BLaER1 (cell line): ENCODE results near the gene EPHB4.
A peak's percentile ranks its signal among the peaks of the same experiment; 100 is the strongest.
"Not testable (repeated sequence)": the region's sequence is repeated elsewhere in the genome, so short reads cannot be mapped to it uniquely, and the experiment has no call there.

ENCODE experiments used
- H3K27ac ChIP-seq: shearing (Covaris generic); formaldehyde crosslinking; 2 replicates; pipeline ENCODE4 v1.8.1; 2022
- H3K27me3 ChIP-seq: shearing (Covaris generic); formaldehyde crosslinking; 2 replicates; pipeline ENCODE4 v1.8.1; 2022
- H3K36me3 ChIP-seq: shearing (Covaris generic); formaldehyde crosslinking; 2 replicates; pipeline ENCODE4 v1.8.1; 2022
- H3K4me1 ChIP-seq: shearing (Covaris generic); formaldehyde crosslinking; 2 replicates; pipeline ENCODE4 v1.8.1; 2022
- H3K4me2 ChIP-seq: shearing (Covaris generic); formaldehyde crosslinking; 2 replicates; pipeline ENCODE4 v1.8.1; 2022
- H3K4me3 ChIP-seq: shearing (Covaris generic); formaldehyde crosslinking; 2 replicates; pipeline ENCODE4 v1.8.1; 2022
- H3K9ac ChIP-seq: shearing (Covaris generic); formaldehyde crosslinking; 2 replicates; pipeline ENCODE4 v1.8.1; 2022
- H3K9me3 ChIP-seq: shearing (Covaris generic); formaldehyde crosslinking; 2 replicates; pipeline ENCODE4 v1.8.1; 2022
- H4K20me1 ChIP-seq: shearing (Covaris generic); formaldehyde crosslinking; 2 replicates; pipeline ENCODE4 v1.8.1; 2022
- Cebpa-rat ChIP-seq: shearing (Covaris generic); IDR thresholded peaks from 2 replicates; pipeline ENCODE4 v1.8.1; 2022

Gene EPHB4

GRCh38 chr7:100822236-100823139 lies 4.8 kb downstream of the EPHB4 start:
- no peak overlapping the region for H3K4me3 ChIP-seq
- peaks cover 38% of the 10 kb centered on the region for H4K20me1 ChIP-seq
- no peaks in the 10 kb centered on the region for H3K9me3 ChIP-seq
- H3K27ac ChIP-seq: no peak overlapping the region
- H3K36me3 ChIP-seq: peaks cover 72% of the 10 kb centered on the region
- no peak overlapping the region for H3K4me2 ChIP-seq
- peaks cover 25% of the 10 kb centered on the region for H3K4me1 ChIP-seq
- H3K27me3 ChIP-seq: no peaks in the 10 kb centered on the region
- H3K9ac ChIP-seq: no peak overlapping the region
- TF ChIP-seq Cebpa-rat: no peak

DNA sequence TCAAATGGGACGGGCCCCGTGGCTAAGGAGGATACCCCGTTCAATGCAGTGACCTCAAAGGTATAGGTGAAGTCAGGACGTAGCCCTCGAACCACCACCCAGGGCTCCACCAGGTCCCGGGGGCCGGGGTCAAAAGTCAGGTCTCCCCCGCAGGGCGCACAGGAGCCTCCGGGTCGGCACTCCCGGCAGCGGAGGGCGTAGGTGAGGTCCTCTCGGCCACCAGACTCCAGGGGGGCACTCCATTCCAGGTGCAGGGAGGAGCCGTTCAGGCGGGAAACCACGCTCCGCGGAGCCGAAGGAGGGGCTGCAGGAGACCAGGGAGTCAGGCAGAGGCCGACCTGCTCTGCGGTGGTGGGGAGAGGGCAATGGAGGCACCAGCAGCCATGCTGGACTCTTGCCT lies 7.7 kb downstream of the EPHB4 start:
- H4K20me1 ChIP-seq: peaks cover 18% of the 10 kb centered on the region
- H3K4me1 ChIP-seq: peaks cover 25% of the 10 kb centered on the region
- no peak overlapping the region for H3K4me3 ChIP-seq
- H3K36me3 ChIP-seq: peaks cover 100% of the 10 kb centered on the region
- no peaks in the 10 kb centered on the region for H3K27me3 ChIP-seq
- no peak overlapping the region for H3K27ac ChIP-seq
- H3K9ac ChIP-seq: no peak overlapping the region
- H3K9me3 ChIP-seq: no peaks in the 10 kb centered on the region
- TF ChIP-seq Cebpa-rat: no peak
- no peak overlapping the region for H3K4me2 ChIP-seq

- no peak for TF ChIP-seq Cebpa-rat
- peaks cover 100% of the 10 kb centered on the region for H3K36me3 ChIP-seq
These were observed 8.5 kb downstream of the EPHB4 start for GRCh38 chr7:100818825-100819224.

DNA sequence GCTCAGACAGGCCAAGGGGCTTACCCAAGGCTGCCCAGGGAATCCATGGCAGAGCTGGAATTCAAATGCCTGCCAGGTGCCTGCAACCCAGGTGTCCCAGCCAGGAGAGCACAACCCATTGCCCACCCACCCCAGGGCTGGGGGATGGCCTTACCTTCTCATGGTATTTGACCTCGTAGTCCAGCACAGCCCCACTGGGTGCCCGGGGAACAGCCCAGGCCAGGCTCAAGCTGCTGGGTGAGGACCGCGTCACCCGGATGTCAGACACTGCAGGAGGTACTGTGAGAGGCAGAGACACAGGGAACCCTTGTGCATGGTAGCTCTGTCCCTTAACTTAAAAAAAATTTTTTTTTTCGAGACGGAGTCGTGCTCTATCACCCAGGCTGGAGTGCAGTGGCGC lies 9.0 kb downstream of the EPHB4 start:
- Histone ChIP-seq H4K20me1 (peaks cover 6% of the 10 kb centered on the region), H3K27ac (no peak overlapping the region), H3K4me2 (no peak overlapping the region), H3K9ac (no peak overlapping the region), H3K9me3 (no peaks in the 10 kb centered on the region), H3K27me3 (no peaks in the 10 kb centered on the region), H3K4me1 (peaks cover 29% of the 10 kb centered on the region), H3K36me3 (peaks cover 100% of the 10 kb centered on the region), H3K4me3 (no peak overlapping the region)
- no peak for TF ChIP-seq Cebpa-rat

More at GRCh38 chr7:100818825-100819224, 8.5 kb downstream of the EPHB4 start:
- no peak overlapping the region for H3K4me3 ChIP-seq
- H3K4me2 ChIP-seq: no peak overlapping the region
- no peaks in the 10 kb centered on the region for H3K9me3 ChIP-seq
- H3K4me1 ChIP-seq: peaks cover 25% of the 10 kb centered on the region
- no peaks in the 10 kb centered on the region for H3K27me3 ChIP-seq
- no peak overlapping the region for H3K9ac ChIP-seq
- H3K27ac ChIP-seq: no peak overlapping the region
- H4K20me1 ChIP-seq: peaks cover 10% of the 10 kb centered on the region

DNA sequence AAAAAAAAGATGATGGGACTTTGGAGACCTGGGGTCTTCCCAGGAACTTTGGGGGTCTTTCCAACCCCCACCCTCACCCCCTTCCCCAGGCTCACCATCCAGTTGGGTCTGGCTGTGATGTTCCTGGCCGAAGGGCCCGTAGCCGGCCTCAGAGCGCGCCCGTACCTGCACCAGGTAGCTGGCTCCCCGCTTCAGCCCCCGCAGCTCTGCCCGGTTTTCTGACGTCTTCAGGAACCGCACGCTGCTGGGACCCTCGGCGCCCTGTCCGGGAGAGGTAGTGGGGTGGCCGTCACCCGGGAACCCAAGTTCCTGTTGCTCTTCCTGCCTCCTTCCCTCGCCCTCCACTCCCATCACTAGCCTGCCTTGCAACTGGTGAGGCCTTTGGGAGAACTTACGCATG lies 10.2 kb downstream of the EPHB4 start:
- Histone ChIP-seq H3K9ac (no peak overlapping the region), H3K4me3 (no peak overlapping the region), H3K27me3 (no peaks in the 10 kb centered on the region), H3K9me3 (no peaks in the 10 kb centered on the region), H3K4me1 (peaks cover 29% of the 10 kb centered on the region), H3K36me3 (peaks cover 100% of the 10 kb centered on the region), H4K20me1 (no peaks in the 10 kb centered on the region), H3K27ac (no peak overlapping the region), H3K4me2 (no peak overlapping the region)
- TF ChIP-seq Cebpa-rat: no peak

GRCh38 chr7:100816515-100816914 lies 10.8 kb downstream of the EPHB4 start:
- not testable (repeated sequence) for H3K4me2 ChIP-seq, H3K27ac ChIP-seq, H3K4me3 ChIP-seq, H3K9ac ChIP-seq, H3K27me3 ChIP-seq, H4K20me1 ChIP-seq, H3K9me3 ChIP-seq
- Histone ChIP-seq H3K36me3 (peaks cover 100% of the 10 kb centered on the region), H3K4me1 (peaks cover 29% of the 10 kb centered on the region)

GRCh38 chr7:100812729-100813128 lies 14.6 kb downstream of the EPHB4 start:
- no peaks in the 10 kb centered on the region for H4K20me1 ChIP-seq
- H3K27me3 ChIP-seq: no peaks in the 10 kb centered on the region
- peaks cover 100% of the 10 kb centered on the region for H3K36me3 ChIP-seq
- no peak overlapping the region for H3K4me2 ChIP-seq
- no peaks in the 10 kb centered on the region for H3K9me3 ChIP-seq
- H3K4me3 ChIP-seq: no peak overlapping the region
- H3K4me1 ChIP-seq: peaks cover 29% of the 10 kb centered on the region
- H3K27ac ChIP-seq: 0 out of 2 replicates have a peak overlapping the region, but pooled peaks have one; percentile 22
- no peak overlapping the region for H3K9ac ChIP-seq
- TF ChIP-seq Cebpa-rat: no peak

GRCh38 chr7:100811480-100811879 lies 15.8 kb downstream of the EPHB4 start:
- H3K36me3 ChIP-seq: peaks cover 100% of the 10 kb centered on the region
- no peak overlapping the region for H3K9ac ChIP-seq
- no peaks in the 10 kb centered on the region for H3K9me3 ChIP-seq
- no peak overlapping the region for H3K27ac ChIP-seq
- no peak for TF ChIP-seq Cebpa-rat
- H3K4me3 ChIP-seq: no peak overlapping the region
- H4K20me1 ChIP-seq: no peaks in the 10 kb centered on the region
- H3K27me3 ChIP-seq: no peaks in the 10 kb centered on the region
- no peak overlapping the region for H3K4me2 ChIP-seq
- H3K4me1 ChIP-seq: peaks cover 29% of the 10 kb centered on the region

DNA sequence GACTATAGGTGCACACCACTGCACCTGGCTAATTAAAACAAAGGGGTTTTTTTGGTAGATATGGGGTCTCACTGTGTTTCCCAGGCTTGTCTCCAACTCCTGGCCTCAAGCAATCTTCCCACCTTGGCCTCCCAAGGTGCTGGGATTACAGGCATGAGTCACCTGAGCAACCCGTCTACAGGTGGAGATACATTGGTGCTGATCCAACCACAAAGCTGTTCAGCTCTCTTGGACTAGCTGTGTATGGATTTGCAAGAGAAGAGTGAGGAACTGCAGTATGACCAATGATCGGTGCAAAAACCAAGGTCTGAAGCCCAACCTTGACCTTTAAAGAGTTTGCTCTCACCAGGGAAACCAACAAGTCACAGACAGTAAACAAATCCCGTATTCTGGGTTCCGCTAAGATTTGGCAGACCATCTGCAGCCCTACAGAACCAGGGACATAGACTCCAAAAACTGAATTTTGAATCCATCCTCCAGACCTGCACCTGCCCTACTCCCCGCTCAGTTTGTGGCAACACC lies 18.9 kb downstream of the EPHB4 start:
- no peak for TF ChIP-seq Cebpa-rat
- Histone ChIP-seq H3K4me3 (no peak overlapping the region), H3K4me2 (no peak overlapping the region), H3K36me3 (peaks cover 93% of the 10 kb centered on the region), H3K27ac (no peak overlapping the region), H3K27me3 (no peaks in the 10 kb centered on the region), H3K9me3 (no peaks in the 10 kb centered on the region), H3K9ac (no peak overlapping the region), H3K4me1 (peaks cover 22% of the 10 kb centered on the region), H4K20me1 (no peaks in the 10 kb centered on the region)

DNA sequence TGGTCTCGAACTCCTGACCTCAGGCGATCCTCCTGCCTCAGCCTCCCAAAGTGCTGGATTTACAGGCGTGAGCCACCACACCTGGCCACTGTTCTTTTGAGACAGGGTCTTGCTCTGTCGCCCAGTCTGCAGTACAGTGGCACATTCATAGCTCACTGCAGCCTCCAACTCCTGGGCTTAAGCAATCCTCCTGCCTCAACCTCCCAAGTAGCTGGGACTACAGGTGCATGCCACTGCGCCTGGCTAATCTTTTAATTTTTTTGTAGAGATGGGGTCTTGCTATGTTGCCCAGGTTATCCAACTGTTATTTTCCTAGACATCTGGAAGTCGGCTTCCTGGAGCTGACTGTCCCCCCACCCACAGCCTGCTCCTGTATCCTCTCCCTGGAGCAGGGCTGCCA lies 20.4 kb downstream of the EPHB4 start:
- Histone ChIP-seq H3K4me1 (peaks cover 37% of the 10 kb centered on the region), H3K36me3 (peaks cover 77% of the 10 kb centered on the region)
- not testable (repeated sequence) for H3K27ac ChIP-seq, H4K20me1 ChIP-seq, H3K4me2 ChIP-seq, H3K9me3 ChIP-seq, H3K27me3 ChIP-seq, H3K9ac ChIP-seq, H3K4me3 ChIP-seq
